NK-92 (cell line): ENCODE measurements around the gene METTL25B.

Experiments
- DNase-seq: peaks from one replicate; lab custom pipeline; 2025; ENCODE audit not compliant: unreplicated experiment; lab: John Stamatoyannopoulos, UW

METTL25B gene

DNA sequence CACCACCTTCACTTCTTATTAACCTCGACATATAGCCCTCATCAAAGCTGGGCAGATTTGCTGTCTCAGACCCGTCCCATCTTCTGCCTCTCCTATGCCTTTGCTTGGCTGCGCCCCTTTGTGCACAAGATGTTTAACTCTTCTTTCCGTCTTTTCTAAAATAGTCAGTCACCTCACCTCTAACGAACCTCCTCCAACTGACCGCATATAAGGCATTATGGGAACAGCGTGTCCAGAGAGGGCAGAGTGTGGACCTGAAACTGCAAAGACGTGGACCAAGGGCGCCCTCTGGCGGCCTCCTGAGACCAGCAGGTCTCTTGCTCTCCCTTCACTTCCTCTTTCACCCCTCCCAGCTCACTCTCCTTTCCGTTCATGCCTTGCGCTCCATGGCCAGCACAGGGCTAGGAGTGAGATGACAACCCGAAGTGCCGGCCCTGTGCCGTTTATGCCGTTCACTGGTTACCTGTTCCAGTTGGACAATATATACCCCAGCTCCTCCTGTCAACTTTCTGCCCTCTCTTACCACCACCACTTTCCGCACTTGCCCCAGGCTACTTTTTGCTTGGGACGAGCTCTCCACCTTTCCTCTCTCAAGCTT, 2.5 kb upstream of the METTL25B start:
- DNase-seq = no peak

DNA sequence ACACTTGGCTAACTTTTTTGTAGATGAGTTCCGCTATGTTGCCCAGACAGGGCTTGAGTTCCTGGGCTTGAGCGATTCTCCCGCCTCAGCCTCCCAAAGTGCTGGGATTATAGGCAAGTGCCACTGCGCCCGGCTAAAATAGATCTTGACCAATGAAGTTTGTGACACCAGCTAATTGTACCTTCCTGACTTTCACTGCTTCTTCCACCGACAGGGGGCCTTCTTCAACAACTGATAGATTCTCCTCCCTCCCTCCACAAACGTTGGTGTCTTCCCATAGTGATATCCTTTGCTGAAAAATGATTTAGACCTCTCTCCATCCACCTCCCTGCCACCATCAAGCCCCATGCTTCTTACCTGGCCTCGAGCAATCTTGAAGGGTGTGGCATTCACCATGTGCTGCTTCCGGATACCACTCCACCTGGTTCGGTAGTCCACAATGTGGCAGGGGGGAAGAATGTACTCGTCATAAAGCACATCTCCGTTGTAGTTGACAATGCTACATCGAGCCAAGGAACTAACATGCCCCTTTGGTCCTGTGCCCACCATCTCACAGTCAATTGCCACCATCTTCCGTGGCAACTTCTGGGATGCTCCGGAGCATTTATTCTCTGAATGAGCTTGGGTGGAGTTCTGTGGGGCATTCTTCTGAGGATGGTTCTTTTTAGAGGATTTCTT, 1.6 kb upstream of the METTL25B start:
- DNase-seq = no peak

- no peak for DNase-seq
These were observed 777 bp upstream of the METTL25B start for GRCh38 chr1:156727492-156727891.

DNA sequence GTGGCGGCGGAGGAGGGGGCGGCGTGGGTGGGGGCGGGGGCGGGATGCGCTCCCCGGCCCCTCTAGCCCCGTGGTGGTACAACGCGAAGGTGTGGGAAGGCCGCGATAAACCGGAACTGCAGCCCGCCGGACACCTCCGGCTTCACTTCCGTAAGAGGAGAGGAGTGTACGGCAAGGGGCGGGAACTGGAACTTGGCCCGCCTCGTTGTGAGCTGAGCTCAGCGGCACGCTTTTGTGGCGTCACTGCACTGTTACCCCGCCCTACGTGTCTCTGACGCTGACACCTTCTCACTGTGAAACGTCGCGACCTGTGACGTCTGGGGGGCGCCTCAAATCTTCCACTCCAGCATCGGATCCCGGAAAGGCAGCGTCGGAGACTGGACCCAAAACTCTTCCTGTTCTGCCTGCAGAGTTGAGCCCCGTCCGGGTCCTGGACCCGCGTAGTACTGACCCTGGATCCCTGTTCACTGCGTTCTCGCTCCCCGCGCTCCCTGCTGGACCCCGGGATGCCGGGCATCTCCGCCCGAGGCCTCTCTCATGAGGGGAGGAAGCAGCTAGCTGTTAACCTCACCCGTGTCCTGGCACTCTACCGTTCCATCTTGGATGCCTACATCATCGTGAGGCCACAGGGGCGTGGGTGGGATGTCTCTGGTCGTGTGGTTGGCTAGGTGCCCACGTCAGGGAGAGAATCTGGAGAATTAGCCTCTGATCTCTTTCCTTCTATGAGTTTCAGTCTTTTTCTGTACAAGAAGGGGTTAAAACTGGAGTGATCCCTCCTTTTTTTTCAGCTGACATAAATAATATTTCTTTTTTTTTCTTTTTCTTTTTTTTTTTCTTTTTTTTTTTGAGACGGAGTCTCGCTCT, 562 bp downstream of the METTL25B start, which contains the start of gene ISG20L2:
Gene ISG20L2 (minus strand): TSS at position 168 of the 864 bp plus-strand sequence. CDS start 1,114 bp downstream, outside the sequence.
- peak; percentile 87 for DNase-seq

DNA sequence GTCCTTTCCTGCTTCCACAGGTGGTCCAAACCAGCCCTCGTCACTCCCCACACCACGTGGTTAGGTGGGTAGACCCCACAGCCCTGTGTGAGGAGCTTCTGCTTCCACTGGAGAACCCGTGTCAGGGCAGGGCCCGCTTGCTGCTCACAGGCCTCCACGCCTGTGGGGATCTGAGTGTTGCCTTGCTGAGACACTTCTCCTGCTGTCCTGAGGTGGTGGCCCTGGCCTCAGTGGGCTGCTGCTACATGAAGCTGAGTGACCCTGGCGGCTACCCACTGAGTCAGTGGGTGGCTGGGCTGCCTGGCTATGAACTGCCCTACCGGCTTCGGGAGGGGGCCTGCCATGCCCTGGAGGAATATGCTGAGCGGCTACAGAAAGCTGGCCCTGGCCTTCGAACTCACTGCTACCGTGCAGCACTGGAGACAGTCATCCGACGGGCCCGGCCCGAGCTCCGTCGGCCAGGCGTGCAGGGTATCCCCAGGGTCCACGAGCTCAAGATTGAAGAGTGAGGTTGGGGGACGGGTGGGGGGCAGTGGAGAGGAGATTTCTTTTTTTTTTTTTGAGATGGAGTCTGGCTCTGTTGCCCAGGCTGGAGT, 5.8 kb downstream of the METTL25B start:
- DNase-seq = no peak

DNA sequence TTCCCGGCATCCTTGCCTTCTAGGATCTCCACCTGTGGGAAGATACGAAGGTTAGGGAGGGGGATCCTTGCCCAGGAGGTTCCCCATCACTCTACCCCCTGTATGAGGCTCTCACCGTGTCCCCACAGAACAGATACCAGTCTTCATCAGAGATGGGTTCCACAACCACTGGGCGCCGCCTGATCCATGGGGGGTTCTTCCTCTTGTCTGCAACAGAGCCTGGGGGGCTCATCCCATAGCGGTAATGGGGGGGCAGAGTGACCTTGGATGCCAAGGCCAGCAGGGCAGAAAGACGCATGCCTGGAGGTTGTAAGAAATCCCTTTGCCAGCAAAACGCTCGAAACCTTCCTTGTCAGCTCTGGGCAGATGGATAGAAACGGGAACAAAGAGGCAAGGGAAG, 10.1 kb downstream of the METTL25B start:
- DNase-seq = no peak

GRCh38 chr1:156738916-156739315, 10.6 kb downstream of the METTL25B start:
- DNase-seq = no peak

DNA sequence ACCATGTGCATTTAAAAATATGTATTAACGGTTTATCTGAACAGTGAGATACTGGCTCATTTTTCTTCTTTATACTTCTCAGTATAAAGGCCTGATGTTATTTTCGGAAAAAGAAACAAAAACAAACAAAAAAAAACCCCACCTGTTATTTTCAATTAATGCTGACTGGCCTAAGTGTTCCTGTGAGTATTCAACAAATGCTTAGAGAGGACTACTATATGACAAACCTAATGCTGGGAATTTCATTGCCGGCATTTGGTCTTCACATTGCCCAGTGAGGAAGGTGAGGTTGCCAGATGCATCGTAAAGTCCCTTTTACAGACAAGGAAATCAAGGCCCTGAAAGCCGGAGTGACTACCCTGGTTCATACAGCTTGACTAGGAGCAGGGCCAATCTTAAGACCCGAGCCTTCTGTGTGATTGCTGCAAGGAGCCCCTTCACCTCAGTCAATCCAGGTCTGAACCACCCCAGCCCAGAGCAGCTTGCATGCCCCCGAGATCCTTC, 12.0 kb downstream of the METTL25B start:
- no peak for DNase-seq

DNA sequence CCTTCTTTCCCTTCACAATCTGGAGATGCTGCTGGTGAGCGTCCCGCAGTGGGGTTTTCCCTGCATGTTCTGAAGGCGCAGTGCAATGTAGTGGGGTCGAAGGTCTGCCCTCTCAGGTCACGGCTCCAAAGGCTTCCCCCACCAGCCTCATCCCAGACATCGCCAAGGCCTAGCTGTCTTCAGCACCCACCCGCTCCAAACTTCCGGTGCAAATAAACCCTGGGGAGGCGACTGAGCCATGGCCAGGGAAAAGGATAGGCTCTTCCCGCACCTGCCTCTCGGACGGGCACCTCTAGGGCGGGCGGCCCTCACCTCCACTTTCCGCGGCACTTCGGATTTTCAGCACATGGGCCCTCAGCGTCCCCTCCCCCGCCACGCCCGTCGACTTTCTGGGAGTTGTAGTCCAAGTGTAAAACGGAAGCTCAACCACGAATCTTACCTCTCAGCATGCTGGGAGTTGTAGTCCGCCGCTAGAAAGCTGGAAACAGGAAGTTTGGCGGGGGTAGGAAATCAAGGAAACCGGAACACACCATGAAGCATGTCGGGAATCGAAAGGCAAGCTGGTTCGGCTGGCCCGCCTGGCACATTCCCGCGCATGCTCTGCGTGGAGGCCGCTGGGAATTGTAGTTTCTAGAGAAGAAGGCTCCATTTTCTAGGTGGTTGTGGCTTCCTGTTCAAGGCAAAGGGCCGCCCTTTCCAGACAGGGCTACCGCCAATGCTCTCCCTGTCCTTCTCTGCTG, 12.6 kb downstream of the METTL25B start, which contains the start of gene MRPL24:
Gene MRPL24 (minus strand): TSS at position 348 of the 740 bp plus-strand sequence. CDS start 2,384 bp downstream, outside the sequence.
- peak; percentile 94 for DNase-seq

DNA sequence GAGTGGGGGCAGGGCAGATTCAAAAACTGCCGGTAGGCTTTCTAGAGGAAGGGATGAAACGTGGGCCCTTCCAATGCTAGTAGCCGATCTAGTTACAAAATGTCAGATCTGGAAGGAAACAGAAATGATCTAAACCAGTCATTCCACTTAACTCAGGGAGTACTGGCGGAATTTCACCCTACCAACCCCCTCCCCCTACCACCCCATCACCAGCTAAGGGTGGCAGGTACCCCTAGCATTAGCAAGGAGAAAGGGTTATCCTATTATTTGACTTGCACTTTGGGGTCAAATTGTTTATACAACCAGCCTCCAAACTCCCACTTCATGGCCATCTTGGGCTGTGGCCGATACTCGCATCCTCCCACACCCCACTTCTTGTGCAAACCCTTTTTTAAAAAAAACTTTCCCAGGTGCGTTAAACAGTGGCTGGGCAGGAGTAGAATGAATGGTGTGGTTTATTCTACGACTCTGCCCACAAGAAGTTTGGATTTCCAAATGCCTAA, 13.3 kb downstream of the METTL25B start:
- DNase-seq = no peak

DNA sequence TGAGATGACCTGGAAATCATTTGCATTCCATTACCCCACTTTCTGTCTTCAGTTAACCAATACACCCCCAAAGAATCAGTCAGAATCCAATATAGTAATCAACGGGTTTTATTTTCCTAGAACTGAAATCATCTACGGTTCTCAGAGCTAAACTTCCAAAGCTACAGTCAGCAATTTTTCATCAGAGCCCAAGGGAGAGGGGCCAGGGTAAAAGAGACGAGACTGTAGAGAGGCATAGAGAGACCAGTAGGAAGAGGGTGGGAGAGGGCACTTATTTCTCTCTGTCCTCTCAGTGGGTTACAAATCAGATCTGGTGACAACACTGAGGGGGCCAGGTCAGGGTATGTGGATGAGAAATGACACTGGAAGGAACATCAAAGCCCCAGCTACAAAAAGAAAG, 13.7 kb downstream of the METTL25B start:
- DNase-seq = no peak

DNA sequence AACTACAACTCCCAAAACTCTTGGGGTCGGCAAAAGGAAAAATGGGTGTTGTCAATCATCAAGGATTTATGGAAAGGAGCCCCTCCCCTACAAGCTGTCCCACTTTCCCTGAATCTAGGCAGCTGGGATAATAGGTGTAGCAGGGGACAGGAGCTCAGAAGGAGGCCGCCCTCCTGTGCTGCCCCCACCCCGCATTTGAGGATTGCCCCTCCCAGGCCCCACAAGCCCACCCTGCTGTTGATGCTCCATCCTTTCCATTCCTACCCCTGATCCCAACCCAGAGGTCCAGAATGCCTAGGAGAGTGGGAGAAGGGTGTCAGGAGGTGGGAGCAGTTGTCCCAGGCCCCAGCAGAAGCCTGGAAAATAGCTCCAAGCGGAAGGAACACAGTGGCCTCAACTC, 14.5 kb downstream of the METTL25B start:
- DNase-seq = no peak

DNA sequence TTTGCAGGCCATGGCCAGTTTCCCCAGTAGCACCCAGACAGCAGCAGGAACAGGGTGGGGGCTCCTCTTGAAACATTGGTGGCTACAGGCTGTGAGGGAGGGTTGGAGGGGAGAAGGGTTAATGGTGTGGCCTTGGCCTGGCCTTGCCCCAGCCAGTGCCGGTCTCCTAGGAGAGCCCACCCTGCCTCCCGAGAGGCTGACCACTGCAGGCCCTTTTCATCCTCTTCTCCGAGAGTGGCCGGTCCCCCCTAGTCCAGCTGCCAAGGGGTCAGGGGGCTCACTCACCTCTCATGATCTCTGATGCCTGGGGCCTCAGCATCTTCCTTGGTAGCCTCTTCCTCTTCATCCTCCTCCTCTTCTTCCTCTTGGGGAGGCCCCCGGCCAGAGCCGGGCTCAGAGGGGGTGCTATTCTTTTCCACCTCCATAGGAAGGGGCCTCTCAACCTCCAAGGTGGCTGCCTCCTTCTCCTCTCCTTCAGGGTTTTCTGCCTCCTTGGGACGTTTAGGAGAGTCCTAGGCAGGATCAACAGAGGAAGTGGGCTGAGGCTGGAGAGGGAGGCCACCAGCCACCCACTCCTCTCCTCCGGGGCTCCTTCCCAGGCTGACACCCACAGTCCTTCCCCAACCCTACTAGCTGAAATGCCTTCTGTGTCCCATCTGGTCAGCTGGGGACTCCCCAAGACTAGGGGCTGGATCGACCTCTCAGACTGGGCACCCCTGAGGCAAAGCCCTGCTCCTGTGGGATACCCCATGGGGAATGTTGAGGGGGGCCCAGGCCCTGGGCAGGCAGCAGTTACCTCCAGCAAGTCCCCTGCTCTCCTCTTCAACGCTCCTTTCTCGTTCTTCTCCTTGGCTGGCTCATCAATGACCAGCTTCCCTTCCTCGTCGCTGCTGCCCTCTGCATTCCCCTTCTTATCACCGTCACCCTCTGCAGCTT, 15.4 kb downstream of the METTL25B start:
- DNase-seq = no peak

- DNase-seq = no peak
These were observed 16.1 kb downstream of the METTL25B start for GRCh38 chr1:156744344-156744743.

DNA sequence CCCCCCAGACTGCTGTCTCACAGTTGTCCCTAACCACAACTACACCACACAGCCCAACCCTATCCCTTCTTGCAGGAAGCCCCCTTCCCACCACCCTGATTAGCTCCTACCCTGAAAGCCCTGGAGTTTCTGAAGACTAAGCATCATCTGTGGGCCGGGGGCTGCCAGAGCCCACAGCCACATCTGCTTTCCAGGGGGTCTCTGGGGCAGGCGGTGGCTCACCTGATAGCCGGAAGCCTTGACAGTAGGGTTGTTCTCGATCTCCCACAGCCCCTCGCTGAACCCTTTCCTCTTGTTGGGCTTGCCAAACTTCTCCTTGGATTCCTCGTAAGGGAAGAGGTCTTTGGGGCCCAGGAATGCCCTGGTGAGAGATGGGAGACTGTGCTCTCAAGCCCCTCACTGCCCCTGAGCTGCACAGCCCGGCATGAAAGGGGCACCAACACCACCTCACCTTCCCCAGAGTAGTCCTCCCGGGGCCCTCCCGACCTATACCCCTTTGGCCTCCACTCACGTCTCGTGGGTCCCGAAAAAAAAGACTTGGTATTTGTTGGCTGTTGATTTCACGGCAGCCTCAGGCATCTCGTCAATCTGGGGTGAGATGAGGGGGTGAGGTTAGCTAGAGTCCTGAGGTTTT, 16.6 kb downstream of the METTL25B start:
- DNase-seq = no peak

- no peak for DNase-seq
These were observed 17.6 kb downstream of the METTL25B start for GRCh38 chr1:156745881-156746280.

- DNase-seq = no peak
These were observed 18.1 kb downstream of the METTL25B start for GRCh38 chr1:156746406-156746727.

GRCh38 chr1:156746728-156747631, 18.7 kb downstream of the METTL25B start:
- no peak for DNase-seq
